ENCODE measurements around the gene ELMO2. TPM values are rescaled to one million over a fixed set of nuclear protein-coding genes. Genes with fewer than 3 reads are reported as not detected.
A peak's percentile ranks its signal among the peaks of the same experiment; 100 is the strongest.

Gene ELMO2
- total RNA-seq, 3 donors from 2014 or later, result 31.6 to 46.4 (median 42.6) TPM

DNA sequence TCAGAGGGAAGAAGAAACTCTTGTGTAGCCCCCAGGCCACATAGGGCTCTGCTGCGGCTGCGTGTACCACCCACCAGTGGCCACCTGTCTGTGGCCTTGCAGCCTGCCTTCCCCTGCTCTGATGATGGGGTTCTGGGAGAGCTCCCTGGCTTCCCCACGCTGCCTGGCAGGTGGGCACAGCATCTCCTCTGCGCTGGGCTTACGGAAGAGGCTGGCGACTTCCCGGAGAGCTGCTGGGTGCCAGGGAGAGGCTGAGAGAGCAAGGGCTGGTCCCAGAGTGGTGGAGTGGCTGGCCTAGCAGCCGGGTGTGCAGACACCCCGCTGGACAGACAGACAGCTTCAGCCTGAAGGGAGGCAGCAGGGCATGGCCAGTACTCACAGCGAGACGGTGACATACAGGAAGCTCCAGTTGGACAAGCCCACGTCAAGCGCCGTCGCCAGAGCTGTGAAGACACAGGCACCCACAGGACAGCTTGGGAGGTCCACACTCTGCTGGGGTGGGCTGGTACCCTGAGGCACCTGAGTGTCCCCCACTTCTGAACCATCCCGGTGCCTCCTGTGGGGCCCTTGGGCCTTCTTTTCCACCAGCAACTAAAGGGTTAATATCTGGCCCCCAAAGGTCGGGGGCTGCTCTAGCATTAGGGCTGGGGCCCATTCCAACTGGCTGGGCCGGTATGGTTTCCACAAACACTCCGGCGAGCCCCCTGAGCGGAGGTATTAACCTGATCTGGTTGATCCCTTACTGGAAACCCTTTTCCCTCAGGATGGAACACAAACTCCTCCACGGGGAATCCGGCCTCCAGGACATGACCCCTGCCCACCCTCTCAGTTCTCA, 50.0 kb downstream of the ELMO2 start:
- Mint-ChIP-seq H3K4me3 (no peak overlapping the region), H3K9me3 (no peaks in the 10 kb centered on the region), H3K36me3 (ENCODE audit: insufficient read depth) (peaks cover 7% of the 10 kb centered on the region), H3K27me3 (ENCODE audit: low read depth) (no peaks in the 10 kb centered on the region), H3K4me1 (ENCODE audit: low read depth) (peaks cover 51% of the 10 kb centered on the region)
- no peak for ATAC-seq
- no peak for DNase-seq

DNA sequence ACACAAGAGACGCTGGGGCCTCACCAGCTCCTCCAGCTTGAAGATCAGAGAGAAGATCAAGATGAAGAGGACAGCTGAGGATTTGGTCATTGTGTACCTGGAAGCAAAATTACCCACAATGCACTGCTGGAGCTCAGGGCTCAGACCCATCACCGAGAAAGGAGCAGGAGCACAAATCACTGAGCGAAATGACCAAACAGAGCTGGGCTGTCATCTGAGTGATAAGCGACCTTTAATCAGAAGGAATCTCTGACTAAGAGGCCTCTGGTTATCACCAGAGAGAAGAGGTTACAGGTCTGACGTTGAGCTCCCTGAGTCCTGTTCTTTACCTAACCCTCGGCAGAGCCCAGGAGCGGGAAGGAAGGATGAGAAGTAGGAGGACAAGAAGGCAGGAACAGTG, 50.6 kb downstream of the ELMO2 start:
- Mint-ChIP-seq H3K36me3 (ENCODE audit: insufficient read depth) (peaks cover 8% of the 10 kb centered on the region), H3K9me3 (no peaks in the 10 kb centered on the region), H3K4me1 (ENCODE audit: low read depth) (peaks cover 47% of the 10 kb centered on the region), H3K27me3 (ENCODE audit: low read depth) (no peaks in the 10 kb centered on the region), H3K4me3 (no peak overlapping the region)
- DNase-seq (no peak), ATAC-seq (no peak)

DNA sequence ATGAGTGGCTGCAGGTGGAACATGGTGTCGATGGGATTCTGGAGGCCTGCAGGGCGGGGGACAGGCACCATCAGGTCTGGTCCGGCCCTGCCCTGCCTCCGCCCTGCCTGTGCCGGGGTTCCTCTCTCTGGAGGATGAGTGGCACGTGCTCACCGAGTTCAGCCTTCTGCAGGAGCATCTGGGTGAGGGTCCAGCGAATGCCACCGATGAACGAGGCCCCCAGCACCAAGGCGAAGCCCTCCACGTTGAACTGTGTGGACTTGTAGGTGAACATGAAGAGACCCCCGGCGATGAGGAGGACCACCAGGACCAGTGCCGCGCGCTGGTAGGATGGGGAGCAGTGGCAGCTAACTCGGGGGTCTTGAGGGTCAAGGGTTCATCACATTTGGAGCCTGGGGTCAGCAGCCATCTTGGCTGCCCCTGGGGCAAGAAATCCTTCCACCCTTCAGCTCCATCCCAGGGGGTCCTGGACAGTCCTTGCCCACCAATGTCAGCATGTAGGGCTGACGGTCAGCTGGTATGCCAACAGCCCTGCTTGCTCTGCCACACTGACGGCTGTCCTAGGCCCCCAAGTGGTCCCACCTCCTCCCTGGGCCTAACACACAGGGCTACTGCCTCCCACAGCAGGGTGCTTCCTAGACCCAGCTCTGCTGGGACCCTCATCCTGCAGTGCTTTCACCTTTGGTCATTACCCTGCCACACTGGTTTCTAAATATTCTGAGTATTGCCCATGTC, 51.3 kb downstream of the ELMO2 start:
- no peak for ATAC-seq
- Mint-ChIP-seq H3K36me3 (ENCODE audit: insufficient read depth) (peaks cover 12% of the 10 kb centered on the region), H3K27me3 (ENCODE audit: low read depth) (no peaks in the 10 kb centered on the region), H3K4me3 (no peak overlapping the region), H3K9me3 (no peaks in the 10 kb centered on the region), H3K4me1 (ENCODE audit: low read depth) (peaks cover 49% of the 10 kb centered on the region)
- DNase-seq, result no peak

DNA sequence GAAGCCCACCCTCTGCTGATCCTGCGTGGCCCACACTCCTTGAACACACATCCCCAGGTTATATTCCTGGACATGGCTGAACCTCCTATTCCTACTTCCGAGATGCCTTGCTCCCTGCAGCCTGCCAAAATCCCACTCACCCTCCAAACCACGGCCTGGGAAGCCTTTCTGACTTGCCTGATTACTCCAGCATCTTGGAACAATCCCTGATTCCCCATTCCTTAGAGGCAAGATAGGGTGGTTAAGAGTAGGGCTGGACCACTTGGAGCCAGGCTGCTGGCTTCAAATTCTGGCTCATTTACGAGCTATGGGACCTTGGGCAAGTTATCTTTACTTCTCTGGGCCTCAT, 52.2 kb downstream of the ELMO2 start:
- H3K4me1 Mint-ChIP-seq (ENCODE audit: low read depth), result peaks cover 43% of the 10 kb centered on the region

DNA sequence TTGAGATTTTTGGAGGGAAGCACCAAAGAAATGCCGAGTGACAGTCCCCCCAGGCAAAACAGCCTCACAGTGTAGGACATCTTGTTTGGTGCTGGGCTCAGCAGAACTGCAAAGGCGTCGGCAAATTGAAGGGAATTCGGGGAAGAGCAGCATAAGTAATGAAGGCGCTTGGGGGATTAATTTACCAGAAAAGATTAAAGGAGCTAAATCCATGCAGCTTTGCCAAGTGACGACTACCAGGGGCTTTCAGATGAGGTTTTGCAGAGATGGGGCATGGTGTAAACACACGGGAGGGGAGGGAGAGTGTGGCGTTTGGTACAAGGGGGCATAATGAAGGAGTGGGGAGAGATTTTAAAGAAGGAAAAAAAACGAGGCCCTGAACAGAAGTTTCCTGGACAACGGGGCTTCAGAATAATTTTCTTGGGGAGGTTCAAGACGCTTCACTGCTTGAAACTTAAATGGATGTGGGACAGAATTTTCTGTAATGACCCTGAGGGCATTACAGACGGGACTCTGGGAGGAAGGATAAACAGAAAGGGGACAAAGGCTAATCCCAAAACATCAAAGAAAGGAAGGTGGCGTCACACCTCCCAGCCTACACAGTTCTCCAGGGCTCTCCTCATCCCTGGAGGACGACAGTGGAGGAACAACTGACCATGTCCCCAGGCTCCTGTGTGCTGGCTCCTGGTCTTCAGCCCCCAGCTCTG, 52.8 kb downstream of the ELMO2 start:
- Mint-ChIP-seq H3K36me3 (ENCODE audit: insufficient read depth) (peaks cover 12% of the 10 kb centered on the region), H3K9me3 (no peaks in the 10 kb centered on the region)
- no peak for DNase-seq

More for the DNA sequence above, 52.2 kb downstream of the ELMO2 start:
- DNase-seq (no peak), ATAC-seq (no peak)
- no peak overlapping the region for H3K4me3 Mint-ChIP-seq
- no peaks in the 10 kb centered on the region for H3K27me3 Mint-ChIP-seq (ENCODE audit: low read depth)
- H3K9me3 Mint-ChIP-seq, result no peaks in the 10 kb centered on the region
- H3K36me3 Mint-ChIP-seq (ENCODE audit: insufficient read depth), result peaks cover 12% of the 10 kb centered on the region

DNA sequence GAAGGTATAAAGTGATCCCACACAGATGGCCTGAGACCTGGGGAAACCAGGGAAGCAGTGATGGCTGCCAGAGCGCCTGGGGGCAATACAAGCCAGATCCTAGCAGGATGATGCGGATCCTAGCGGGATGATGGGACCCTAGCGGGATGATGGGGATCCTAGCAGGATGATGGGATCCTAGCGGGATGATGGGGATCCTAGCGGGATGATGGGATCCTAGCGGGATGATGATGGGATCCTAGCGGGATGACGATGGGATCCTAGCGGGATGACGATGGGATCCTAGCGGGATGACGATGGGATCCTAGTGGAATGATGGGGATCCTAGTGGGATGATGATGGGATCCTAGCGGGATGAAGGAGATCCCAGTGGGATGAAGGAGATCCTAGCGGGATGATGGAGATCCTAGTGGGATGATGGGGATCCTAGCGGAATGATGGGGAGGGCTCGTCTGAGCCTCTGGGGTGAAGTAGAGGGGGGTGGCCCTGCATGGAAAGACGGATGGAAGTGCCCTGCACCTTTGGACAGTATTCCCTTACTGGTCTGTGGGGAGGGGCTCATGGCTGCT, 54.0 kb downstream of the ELMO2 start:
- ATAC-seq (no peak), DNase-seq (no peak)
- Mint-ChIP-seq H3K4me1 (ENCODE audit: low read depth) (peaks cover 28% of the 10 kb centered on the region), H3K4me3 (no peak overlapping the region), H3K9me3 (no peaks in the 10 kb centered on the region), H3K27me3 (ENCODE audit: low read depth) (no peaks in the 10 kb centered on the region), H3K36me3 (ENCODE audit: insufficient read depth) (peaks cover 12% of the 10 kb centered on the region)

More for the DNA sequence above, 52.8 kb downstream of the ELMO2 start:
- ATAC-seq, result no peak
- Mint-ChIP-seq H3K4me3 (no peak overlapping the region), H3K4me1 (ENCODE audit: low read depth) (peaks cover 39% of the 10 kb centered on the region), H3K27me3 (ENCODE audit: low read depth) (no peaks in the 10 kb centered on the region)

DNA sequence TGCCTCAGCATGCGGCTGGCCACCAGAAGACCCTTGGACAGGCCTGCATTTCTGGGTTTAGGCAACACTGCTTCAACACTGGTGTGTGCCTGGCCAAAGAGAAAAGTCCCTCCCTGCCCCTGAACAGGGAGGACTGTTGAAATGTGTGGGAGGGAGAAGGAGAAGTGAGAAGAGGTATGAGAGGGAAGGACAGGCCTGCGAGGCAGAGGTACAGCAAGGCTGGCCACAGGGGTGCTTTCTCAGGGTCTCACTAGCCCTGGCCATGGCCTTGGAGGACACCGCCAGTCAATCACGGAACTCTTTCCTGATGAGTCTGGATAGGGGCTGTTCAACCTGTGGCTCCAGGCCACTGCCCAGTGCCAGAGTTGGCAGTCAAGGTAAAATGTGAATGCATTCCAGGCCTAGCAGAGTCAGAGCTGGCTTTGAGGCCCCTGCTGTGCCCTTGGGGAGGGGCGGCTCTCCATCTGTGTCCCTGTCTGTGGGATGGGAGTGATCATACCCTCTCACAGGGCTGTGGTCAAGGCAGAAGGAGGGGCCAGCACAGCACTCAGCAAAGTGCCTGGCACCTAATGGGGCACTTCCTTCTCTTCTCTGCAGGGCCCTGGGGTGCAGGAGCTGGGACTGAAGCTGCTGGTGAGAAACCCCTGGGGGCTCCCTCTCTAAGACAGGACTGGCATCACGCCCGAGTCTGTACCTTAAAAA, 54.9 kb downstream of the ELMO2 start:
- ATAC-seq (no peak), DNase-seq (no peak)
- H3K27me3 Mint-ChIP-seq (ENCODE audit: low read depth), result no peaks in the 10 kb centered on the region
- H3K4me3 Mint-ChIP-seq, result no peak overlapping the region
- no peaks in the 10 kb centered on the region for H3K9me3 Mint-ChIP-seq
- peaks cover 24% of the 10 kb centered on the region for H3K4me1 Mint-ChIP-seq (ENCODE audit: low read depth)
- H3K36me3 Mint-ChIP-seq (ENCODE audit: insufficient read depth), result peaks cover 15% of the 10 kb centered on the region

DNA sequence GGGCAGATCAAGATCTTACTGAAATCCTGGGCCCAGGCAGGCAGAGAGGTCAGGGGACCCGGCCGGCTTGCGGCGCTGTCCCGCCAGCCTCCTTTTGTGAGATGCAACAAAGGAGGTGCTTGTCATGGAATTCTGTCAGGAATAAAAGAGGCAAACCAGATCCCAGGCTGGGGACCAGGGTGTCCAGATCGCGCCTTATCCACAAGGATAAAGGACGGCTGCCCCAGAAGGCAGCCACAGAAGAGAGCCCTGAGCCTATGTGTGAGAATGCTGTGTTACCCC, 55.5 kb downstream of the ELMO2 start:
- Mint-ChIP-seq H3K4me3 (no peak overlapping the region), H3K27me3 (ENCODE audit: low read depth) (no peaks in the 10 kb centered on the region), H3K4me1 (ENCODE audit: low read depth) (peaks cover 23% of the 10 kb centered on the region), H3K36me3 (ENCODE audit: insufficient read depth) (peaks cover 18% of the 10 kb centered on the region), H3K9me3 (no peaks in the 10 kb centered on the region)
- DNase-seq (no peak), ATAC-seq (no peak)

DNA sequence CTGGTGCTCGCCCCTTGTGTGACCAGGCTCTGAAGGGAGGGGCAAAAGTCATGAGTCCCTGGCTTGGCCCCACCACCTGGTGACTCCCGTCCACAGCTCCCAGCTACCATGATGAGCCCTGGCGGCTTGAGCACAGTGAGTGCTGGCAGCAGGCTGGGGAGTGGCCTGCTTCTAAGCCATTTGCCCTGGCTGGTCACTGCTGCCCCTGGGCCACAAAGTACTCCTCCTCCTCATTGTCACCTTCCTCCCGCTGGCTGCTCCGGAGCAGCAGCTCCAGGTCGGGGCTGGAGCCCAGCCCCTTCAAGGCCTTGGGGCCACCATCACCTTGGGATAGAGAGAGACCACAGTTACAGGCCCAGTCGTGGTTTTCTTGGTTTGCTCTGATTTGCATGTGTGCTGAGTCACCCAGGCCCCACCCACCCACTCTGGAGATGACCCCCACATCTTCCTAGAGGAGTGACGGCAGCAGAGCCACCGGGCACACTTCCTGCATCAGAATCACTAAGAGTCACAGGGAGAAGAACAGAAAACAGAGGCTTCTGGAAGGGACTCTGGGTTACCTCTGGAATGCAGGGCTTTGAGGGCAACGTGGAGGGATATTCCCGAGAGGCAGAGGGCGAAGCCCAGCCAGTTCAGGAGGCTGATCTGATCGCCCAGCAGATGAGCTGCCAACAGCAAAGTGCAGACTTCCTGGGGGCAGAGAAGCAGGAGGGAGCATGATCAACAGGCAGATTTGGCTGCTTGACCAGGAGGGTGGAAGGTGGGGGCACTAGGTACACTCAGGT, 56.0 kb downstream of the ELMO2 start:
- peak in 1 of 2 donors; percentile 50 for ATAC-seq
- peaks cover 19% of the 10 kb centered on the region for H3K4me1 Mint-ChIP-seq (ENCODE audit: low read depth)
- H3K27me3 Mint-ChIP-seq (ENCODE audit: low read depth), result no peaks in the 10 kb centered on the region
- peaks cover 17% of the 10 kb centered on the region for H3K36me3 Mint-ChIP-seq (ENCODE audit: insufficient read depth)
- no peaks in the 10 kb centered on the region for H3K9me3 Mint-ChIP-seq
- no peak overlapping the region for H3K4me3 Mint-ChIP-seq
- no peak for DNase-seq

DNA sequence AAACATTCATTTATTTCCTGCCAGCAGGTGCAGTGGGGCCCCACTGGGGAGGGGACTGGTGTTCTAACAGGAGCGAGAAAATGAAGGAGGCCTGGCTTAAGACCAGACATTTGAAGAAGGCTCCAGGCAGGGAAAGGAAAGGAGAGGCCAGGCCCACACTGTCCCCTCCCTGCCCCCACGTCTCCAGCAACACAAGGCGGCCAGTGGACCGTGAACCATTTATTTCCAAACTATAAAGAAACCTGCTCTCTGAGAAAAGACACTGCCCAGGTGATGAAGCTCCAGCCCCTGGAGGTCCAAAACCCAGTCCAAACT, 56.7 kb downstream of the ELMO2 start:
- H3K9me3 Mint-ChIP-seq, result no peaks in the 10 kb centered on the region
- peaks cover 16% of the 10 kb centered on the region for H3K36me3 Mint-ChIP-seq (ENCODE audit: insufficient read depth)
- DNase-seq, result no peak
- no peak overlapping the region for H3K4me3 Mint-ChIP-seq
- H3K27me3 Mint-ChIP-seq (ENCODE audit: low read depth), result no peaks in the 10 kb centered on the region
- peaks cover 19% of the 10 kb centered on the region for H3K4me1 Mint-ChIP-seq (ENCODE audit: low read depth)
- ATAC-seq, result no peak

DNA sequence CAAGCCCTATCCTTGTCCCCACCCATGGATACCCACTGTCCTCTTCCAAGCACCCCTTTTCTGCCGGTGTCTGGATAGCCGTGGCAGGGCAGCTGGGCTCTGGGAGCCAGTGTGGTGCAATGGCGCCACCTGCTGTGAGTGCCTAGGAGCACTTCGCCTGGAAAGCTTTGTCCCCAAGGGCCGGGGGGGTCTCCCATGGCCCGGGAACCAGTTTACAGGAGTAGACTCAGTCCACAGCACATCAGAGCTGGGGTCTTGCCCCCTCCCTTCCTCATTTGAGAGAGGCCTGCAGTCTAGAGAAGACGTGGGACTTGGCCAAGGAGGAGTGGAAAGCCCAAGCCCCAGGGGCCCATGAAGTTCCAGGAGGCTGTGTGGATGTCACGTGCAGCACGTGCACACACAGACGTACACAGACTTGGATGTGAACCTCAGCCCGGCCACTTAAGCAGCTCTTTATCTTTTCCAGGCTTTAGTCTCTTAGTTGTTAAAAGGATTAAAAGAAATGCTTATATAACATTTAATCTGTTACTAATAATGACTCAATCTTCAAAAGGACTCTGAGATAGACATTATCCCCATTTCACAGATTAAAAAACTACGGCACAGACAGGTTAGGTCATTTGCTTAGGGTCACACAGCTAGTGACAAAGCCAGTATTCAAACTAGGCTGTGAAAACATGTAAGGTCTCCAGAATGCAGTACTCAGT, 57.2 kb downstream of the ELMO2 start:
- H3K27me3 Mint-ChIP-seq (ENCODE audit: low read depth), result no peaks in the 10 kb centered on the region
- H3K4me3 Mint-ChIP-seq, result no peak overlapping the region
- peaks cover 19% of the 10 kb centered on the region for H3K4me1 Mint-ChIP-seq (ENCODE audit: low read depth)
- peaks cover 15% of the 10 kb centered on the region for H3K36me3 Mint-ChIP-seq (ENCODE audit: insufficient read depth)
- ATAC-seq (peak; percentile 32 to 57), DNase-seq (peak; percentile 40)
- H3K9me3 Mint-ChIP-seq, result no peaks in the 10 kb centered on the region

DNA sequence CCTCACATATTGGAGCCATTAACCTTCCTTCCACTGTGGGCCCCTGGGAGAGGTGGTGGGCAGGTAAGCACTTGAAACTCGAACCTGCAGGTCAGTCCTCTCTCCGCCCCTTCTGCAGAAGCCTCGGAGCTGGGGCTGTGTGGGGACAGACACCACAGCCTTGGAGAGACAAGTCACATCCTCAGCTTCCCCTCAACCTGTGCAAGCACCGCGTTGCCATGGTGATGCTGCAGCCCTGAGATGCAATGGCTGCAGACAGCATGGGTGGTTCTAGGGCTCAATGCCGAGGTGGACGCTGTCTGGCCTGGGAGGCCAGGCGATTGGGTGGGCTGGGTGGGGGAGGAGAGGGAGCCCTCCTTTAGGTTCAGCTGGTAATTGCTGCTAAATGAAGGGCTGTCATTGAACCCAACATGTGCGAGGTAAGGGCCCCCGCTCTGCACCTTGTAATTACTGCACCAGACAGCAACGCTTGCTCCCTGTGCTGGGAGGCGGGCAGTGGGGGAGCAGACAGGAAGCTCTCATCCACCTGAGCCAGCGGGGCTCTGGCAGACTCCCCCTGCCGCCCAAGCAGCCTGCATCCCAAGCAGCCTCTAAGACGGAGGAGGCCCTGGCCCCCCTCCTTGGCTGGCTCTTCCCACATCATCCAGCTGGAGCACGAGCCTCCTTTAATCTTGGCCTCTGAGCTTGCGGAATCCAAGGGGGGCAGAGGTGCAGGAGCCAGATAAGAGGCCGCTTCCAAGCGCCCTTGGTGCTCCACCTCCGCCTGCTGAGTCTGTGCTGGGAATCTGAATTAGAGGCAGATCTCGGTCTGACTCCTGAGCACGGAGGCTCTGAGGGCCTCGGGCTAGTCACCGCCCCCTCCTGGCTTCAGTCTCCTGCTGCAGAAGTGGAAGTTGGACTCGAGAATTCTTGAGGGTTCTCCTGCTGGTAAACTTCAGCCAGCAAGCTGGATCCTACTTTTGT, 58.3 kb downstream of the ELMO2 start:
- no peak for DNase-seq
- peaks cover 15% of the 10 kb centered on the region for H3K36me3 Mint-ChIP-seq (ENCODE audit: insufficient read depth)
- H3K4me1 Mint-ChIP-seq (ENCODE audit: low read depth), result peaks cover 27% of the 10 kb centered on the region
- H3K27me3 Mint-ChIP-seq (ENCODE audit: low read depth), result no peaks in the 10 kb centered on the region
- no peak overlapping the region for H3K4me3 Mint-ChIP-seq
- no peaks in the 10 kb centered on the region for H3K9me3 Mint-ChIP-seq
- ATAC-seq, result no peak

Data from activated T-cell treated with anti-CD3 and anti-CD28 coated beads, Interleukin-2, amount 50 U/mL, for 4 hours (primary cell).